Activated CD4-positive, alpha-beta T cell treated with anti-CD3 and anti-CD28 coated beads, Interleukin-2, amount 50 U/mL, for 48 hours (primary cell): ENCODE results near the gene TMEM204.

ENCODE experiments used
- DNase-seq, 2 experiments: peaks; one replicate each; pipeline ENCODE4 v3.0.0-alpha.2; 2020

TMEM204 gene

DNA sequence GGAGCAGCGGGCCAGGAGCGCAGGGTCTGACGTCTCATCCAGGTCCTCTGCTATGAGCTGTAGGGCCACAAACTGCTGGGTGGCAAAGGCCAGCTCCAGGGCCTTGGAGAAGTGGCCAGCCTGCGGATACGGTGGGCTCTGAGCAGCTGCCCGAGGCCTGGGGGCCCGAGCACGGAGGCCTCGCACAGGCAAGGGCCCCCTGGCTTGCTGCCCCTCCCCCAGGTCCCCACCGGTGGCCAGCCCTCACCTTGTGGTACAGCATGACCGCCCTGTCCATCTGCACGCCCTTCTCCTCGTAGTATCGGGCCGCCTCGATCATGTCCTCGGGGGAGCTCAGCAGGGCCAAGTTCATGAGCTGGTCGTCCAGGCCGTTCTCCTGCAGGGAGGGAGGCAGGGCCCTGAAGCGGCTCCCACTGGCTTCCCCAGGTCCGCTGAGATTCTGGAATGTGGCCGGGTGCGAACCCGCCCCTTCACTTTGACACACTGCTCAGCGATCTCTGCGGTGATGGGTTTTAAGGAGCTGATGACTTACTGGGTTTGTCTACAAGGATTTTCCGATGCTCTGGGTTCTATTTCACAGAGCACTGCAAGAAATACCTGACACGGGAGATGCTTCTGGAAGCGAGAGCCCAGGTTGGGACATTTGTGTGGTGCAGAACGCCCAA, 9.8 kb upstream of the TMEM204 start:
- no peak for DNase-seq

DNA sequence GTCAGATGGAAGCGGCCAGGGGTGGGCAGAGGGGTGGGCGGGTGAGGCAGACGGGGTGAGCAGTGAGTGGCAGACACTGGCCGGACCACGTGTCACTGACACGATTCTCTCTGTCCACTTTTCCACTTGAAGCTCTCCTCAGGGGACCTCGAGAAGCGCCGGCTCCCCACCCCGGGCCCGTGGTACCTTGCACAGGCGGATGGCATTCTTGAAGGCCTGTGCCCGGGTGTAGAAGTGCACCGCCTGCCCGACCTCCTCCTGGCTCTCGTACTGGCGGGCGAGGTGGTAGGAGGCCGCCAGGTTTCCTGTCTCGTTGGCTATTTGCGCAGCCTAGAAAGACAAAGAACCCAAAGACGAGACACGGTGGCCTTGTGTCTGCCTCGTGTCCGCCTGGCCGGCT, 9.1 kb upstream of the TMEM204 start:
- DNase-seq: no peak

GRCh38 chr16:1525871-1526607, 7.4 kb upstream of the TMEM204 start:
- DNase-seq: no peak

GRCh38 chr16:1526608-1527555, 6.6 kb upstream of the TMEM204 start:
- peak in 1 of 2 experiments; percentile 43 for DNase-seq

DNA sequence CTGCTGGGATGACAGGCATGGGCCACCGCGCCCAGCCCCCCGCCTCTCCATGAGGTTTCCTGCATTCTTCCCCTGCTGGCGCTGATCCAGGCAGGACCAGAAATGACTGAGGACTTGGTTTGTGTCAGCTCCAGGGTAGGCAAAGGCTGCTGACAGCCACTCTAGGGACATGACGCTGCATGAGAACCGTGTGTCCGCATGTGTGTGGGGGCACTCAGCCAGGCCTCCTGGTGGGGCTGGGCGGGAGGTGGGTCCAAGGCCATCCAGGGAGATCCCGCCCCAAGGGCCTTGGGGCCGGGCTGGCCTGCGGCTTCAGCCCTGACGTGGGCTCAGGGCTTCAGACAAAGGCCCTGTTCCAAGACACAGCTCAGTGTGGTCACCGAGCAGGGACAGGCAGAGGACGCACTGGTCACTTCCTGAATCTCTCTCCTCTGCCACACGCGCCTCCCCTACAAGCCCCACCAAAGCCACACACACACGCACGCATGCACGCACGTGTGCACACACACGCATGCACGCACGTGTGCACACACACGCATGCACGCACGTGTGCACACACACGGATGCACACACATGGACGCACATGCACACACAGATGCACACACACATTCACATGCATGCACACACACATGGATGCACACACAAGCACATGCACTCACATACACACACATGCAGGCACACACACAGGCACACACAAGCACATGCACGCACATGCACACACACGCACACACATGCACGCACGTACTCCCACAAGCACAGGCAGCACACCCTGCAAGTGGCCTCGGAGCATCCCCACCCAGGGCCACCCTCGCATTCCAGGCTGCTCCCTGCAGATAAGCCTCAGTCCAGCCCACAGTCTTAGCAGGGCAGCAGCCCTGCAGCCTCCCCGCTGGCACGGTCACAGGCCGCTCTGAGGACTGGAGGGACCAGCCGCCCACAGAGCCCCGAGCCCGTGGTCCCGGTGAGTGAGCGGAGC, 5.3 kb upstream of the TMEM204 start:
- no peak for DNase-seq

GRCh38 chr16:1528921-1529537, 4.4 kb upstream of the TMEM204 start:
- DNase-seq: no peak

DNA sequence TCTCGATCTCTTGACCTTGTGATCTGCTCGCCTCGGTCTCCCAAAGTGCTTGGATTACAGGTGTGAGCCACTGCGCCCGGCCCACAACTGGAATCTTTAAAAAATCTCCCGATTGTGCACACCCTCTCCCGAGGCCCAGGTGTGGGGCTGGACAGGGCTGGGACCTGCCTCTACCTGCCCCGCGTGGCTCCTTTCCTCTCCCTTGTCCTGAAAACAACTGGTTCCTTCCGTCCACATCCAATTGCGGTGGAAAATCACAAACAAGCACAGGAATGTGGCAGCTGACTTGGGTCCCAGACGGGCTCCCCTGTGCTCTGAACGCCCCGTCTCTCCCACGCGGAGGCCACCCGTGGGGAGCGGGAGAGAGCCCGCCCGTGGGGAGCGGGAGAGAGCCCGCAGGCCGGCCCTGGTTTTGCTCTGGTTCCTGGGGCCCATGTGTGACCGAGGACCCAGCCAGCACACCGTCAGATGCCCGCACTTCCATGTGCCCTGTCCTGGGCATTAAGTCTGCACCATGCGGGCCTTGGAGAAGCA, 3.0 kb upstream of the TMEM204 start:
- no peak for DNase-seq

DNA sequence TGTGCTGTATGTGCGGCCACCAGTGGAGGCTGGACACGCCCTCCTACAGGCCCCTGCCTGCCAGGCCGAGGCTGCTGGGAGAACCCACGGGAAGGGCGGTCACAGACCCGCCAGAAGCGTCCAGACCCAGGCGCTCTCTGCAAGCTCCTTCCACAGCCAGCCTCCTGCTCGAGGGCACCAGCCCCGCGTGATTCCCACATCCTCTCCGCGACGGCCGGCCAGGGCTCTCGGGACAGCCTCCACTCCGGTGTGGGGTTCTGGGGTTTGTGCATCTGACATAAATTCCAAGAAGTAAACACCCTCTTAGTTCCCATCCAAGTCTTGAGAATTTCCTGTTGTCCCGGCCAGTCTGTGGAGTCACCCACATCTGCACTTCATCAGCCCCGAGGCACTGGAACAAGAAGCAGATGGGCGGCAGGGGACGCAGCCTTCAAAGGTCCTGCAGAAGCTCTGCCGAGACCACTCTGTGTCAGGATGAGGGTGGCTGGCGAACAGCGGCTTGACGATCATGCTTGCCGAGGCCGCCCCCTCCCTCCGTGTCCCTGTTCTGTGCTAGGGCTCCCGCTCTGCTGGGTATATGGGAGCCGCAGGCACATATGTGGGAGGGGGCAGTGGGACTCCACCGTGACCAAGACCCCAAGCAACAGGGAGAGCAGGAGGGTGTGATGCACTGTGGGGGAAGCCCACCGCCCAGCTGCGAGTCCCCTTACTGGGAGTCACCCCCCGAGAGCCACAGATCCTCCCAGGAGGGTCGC, 2.4 kb upstream of the TMEM204 start:
- no peak for DNase-seq

DNA sequence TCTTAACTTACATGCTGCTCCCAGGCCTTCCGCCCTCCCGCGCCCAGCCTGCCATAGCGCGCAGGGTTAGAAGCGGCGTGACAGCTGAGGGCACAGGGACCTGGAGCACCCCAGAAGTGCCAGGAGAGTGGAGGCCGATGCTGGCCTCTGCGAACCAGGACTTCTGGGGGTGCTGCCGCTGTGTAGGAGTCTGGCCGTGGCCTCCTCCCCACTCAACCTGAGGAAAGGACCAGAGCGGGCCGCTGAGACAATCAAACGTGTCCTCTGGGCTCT, 1.9 kb upstream of the TMEM204 start:
- DNase-seq: no peak

GRCh38 chr16:1532081-1532760, 1.2 kb upstream of the TMEM204 start:
- DNase-seq: no peak

- DNase-seq: no peak
Observed at GRCh38 chr16:1532771-1533170, 695 bp upstream of the TMEM204 start.

- DNase-seq: peak; percentile 42 to 50
Observed at GRCh38 chr16:1534021-1535020, 855 bp downstream of the TMEM204 start.

DNA sequence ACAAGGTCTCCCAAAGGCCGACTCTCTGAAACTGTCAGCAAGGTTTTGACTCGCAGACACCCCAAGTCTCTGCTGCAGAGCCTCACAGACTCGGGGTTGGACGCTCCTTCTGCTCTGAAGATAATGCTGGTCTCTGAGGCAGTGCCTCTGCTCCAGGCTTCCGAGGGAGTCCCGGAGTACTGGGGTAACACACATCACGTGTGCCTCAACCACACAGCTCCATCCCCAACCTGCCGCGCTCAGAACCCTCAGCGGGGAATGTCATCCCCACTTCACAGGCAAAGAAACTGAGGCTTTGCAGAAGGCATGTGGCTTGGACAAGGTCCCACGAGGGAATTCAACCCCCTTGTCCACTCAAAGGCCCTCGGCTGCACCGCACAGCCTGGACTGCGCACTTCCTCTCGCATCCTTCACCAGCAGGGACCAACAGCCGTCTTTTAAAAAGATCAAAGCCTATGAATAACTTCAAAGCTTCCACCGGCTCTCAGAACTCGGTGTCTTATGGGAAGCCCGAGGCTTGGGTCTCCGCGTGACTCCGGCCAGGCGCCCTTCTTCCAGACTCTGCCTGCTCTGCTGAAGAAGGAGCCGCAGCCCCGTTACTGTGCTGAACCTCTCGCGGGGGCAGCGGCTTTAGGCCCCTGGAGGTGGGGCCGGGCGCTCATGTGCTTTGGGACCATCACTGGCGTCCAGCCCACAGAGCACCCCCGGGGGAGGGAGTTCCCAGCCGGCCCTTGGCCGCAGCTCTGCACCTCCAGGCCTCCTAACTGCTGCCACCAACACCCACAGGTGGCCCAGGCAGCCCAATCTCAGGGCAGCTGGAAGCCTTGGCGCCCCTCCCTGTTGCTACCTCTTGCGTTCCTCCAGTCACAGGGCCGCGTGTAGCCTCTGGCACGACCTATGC, 2.2 kb downstream of the TMEM204 start:
- DNase-seq: peak; percentile 49 to 59

DNA sequence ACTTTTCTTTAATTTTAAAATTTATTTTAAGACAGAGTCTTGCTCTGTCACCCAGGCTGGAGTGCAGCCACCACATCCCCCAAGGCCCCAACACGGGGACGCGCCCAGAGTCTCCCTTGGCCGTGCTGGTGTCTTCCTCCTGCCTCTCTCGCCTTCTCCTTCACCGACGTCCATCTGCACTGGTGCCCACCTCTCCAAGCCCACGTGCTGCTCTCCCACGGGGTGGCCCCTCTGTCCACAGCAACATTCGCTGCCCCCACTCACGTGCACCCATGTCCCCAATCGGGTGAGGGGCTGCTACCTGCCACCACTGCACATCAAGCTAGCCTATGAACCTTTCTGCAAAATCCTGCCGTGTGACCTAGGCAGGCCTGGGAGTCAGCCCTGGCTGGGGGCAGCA, 3.1 kb downstream of the TMEM204 start:
- no peak for DNase-seq

- no peak for DNase-seq
Observed at GRCh38 chr16:1537138-1537577, 3.7 kb downstream of the TMEM204 start.

DNA sequence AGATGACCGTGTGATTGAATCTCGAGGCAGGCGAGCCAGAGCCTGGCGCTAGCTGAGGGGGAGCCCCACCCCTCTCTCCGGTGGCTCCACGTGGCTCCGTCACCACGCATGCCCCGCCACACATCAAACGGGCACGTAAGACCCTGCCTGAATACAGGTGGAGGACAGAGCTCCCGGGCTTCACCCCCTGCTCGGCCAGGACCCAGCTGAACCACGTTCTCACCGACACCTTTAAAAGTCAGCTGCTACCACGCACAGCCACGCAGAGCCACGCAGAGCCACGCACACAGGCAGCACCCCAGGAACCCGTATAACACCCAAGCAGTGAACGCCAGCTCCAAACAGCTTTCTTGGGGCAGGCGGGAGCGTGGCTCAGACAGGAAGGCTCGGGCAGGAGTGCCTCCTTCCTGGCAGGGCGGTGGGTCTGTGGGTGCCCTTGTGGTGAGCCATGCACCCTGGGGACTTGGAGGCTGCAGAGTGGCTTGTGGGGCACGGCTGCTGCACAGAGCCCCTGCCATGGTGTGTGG, 4.4 kb downstream of the TMEM204 start:
- peak in 1 of 2 experiments; percentile 45 for DNase-seq

GRCh38 chr16:1538804-1539520, 5.5 kb downstream of the TMEM204 start:
- DNase-seq: peak in 1 of 2 experiments; percentile 53
